Spleen (tissue), 7 donors: ENCODE results near the gene ANKRD17.

Experiments used
- CTCF ChIP-seq, 11 experiments: fragments of 200-600 bp in 7 of 11; fragments of 450-650 bp in 4 of 11; sonication (generic) in 4 of 11; IDR thresholded peaks in 8 of 11; conservative IDR thresholded peaks in 3 of 11; 1 replicate in 7 of 11; 2 replicates in 4 of 11; pipeline versions ENCODE4 v1.4.0 to v1.8.0; 2016 to 2021; ENCODE audit warnings: antibody characterized with exemption in 11 of 11, inconsistent platforms in 4 of 11, mild to moderate bottlenecking in 1 of 11
- POLR2A ChIP-seq, 3 donors: fragments of 450-650 bp; IDR thresholded peaks; one replicate each; pipeline ENCODE4 v1.5.1; 2017; ENCODE audit warnings: antibody characterized with exemption in 3 of 3, mild to moderate bottlenecking in 1 of 3
- donor health status: DM: no; HTN: no; CAD: no; lungs with moderate emphysema.
- donor health status: DM: no; HTN: no; CAD: no.
- donor health status: DM: no; HTN: no; CAD: no.

- TF ChIP-seq CTCF (IDR thresholded peaks at IDR 0.05 in 8 of 11, conservative IDR thresholded peaks at IDR 0.05 in 3 of 11) (no peak), POLR2A (IDR thresholded peaks at IDR 0.05) (no peak)
Observed at GRCh38 chr4:73129319-73129718, 129.3 kb downstream of the ANKRD17 start.
